C4-2B (cell line): ENCODE results near the gene CIRBP.
A peak's percentile ranks its signal among the peaks of the same experiment; 100 is the strongest.

Experiments used
- H3K27ac ChIP-seq: fragments of 450-650 bp; 2 replicates; pipeline ENCODE4 v1.5.1; 2017
- ZFX ChIP-seq: fragments of 450-650 bp; IDR thresholded peaks from 2 replicates; pipeline ENCODE4 v1.6.1; 2017
- TF ChIP-seq, protein P1 (sequence below): fragments of 450-650 bp; conservative IDR thresholded peaks from 2 replicates; pipeline ENCODE4 v1.5.1; 2017; ENCODE audit warnings: mild to moderate bottlenecking

The CIRBP gene

DNA sequence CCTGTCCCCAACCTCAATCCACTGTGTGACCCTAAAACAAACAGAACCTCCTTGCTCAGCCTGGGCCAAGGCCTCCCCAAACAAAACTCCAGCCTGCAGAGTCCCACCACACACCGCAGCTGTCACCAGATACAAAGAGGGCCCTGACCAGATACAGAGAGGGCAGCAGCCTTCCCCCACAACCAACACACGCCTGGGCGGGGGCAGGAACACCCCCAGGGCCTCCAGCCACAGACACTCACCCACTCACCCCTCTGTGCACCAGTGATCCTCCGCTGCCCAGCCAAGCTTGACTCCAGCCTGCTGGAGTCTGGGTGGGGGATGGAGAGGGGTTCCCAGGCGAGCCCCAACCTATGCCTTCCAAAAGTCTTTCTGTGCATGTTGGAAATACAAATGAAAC lies 5.9 kb upstream of the CIRBP start:
- TF ChIP-seq ZFX, result no peak
- TF ChIP-seq, protein P1, sequence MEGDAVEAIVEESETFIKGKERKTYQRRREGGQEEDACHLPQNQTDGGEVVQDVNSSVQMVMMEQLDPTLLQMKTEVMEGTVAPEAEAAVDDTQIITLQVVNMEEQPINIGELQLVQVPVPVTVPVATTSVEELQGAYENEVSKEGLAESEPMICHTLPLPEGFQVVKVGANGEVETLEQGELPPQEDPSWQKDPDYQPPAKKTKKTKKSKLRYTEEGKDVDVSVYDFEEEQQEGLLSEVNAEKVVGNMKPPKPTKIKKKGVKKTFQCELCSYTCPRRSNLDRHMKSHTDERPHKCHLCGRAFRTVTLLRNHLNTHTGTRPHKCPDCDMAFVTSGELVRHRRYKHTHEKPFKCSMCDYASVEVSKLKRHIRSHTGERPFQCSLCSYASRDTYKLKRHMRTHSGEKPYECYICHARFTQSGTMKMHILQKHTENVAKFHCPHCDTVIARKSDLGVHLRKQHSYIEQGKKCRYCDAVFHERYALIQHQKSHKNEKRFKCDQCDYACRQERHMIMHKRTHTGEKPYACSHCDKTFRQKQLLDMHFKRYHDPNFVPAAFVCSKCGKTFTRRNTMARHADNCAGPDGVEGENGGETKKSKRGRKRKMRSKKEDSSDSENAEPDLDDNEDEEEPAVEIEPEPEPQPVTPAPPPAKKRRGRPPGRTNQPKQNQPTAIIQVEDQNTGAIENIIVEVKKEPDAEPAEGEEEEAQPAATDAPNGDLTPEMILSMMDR, result no peak
- H3K27ac ChIP-seq, result peak overlapping the region; percentile 96

DNA sequence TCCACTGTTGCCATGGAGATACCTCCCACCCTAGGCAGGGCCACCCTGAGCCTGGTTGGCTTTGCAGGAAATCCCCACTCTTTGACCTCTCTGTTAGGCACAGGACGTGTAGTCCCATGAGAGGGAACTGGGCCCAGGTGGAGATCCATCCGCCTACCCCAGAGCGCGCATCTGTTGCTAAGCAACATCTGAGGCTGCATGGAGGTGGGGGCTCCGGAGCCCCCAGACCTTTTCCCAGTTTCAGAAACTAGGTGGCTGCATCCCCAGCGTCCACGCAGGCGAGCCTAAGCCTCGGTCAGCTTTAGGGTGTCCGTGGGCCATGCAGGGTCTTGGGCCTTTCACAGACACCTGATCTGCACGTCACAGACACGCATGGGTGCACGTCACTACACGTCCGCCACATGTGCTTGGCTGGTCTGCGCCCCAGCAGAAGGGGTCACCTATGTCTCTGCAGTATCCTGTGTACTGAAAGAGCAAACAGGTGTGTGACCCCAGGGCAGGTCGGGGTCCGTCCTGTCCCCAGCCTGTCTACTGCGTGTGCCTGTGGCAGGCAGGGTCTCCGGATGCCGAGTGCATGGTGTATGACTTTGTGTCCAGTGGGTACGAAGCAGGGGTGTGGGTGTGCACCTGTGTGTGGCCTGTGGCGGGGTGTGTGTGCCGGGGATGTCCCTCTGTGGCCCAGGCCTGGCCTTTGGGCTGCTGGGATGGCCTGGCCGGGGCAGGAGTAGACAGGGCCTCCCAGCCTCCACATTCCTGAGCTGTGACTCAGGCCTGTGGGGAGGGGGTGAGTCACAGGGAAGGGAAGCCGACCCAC lies 4.1 kb upstream of the CIRBP start:
- TF ChIP-seq, protein P1, result no peak
- no peak for TF ChIP-seq ZFX
- peak overlapping the region; percentile 94 for H3K27ac ChIP-seq

DNA sequence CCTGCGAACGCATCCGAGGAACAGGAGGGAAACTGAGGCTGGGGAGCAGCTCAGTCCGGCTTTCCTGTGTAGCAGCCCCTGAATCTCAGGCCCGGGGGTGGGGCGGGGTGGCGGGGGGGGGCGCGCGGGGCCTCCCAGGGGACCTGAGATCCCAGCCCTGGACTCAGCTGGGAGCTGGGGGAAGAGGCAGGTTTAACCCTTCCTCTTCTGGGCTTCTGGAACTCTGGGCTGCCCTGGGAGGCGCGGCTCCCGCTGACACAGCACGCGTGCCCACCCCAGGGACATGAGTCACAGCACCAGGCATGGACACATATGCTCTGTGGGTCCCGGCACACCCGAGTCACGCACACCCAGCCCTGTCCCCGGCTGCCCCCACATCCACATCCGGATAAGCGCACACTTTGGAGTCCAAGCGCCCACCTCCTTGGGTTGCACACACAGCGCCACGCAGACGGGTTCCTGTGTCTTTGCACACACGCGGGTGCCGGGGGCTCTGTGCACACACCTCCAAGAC lies 3.5 kb upstream of the CIRBP start:
- H3K27ac ChIP-seq, result peak overlapping the region; percentile 94
- no peak for TF ChIP-seq ZFX
- TF ChIP-seq, protein P1, result no peak

DNA sequence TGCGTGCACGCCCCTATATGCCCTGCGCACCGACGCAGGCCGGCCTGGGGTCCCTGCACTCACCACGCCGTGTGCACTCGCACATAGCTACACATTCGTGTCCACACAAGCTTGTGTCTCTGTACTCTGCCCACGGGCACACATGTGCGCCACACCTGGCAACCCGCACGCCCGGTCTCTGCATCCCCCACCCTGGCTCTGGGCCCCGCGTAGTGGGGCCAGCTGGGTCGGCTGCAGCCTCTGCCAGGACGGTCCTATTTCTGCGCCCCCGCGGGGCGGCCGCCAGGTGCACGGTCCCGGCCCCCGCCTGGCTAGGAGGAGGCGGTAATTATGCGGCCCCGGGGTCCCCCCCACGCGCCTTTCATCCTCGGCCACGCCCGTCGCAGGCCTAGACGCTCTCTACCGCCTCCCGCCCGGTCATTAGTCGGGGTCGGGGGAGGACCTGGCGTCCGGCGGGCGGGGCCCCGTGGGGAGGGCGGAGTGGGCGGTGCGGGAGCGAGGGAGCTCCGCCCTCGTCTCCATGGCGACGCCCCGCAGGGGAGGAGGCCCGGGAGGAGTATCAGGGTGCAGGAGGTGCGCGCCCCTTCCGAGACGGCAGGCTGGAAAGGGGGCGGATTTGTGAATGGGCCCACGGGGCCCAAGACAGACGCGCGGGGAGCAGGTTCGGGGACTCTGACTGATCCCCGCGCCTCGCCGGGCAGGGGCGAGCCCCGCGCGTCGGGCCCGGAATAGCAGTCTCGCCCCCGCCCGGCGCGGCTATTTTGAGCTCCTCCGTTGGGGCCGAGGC lies 2.8 kb upstream of the CIRBP start:
- H3K27ac ChIP-seq, result peak overlapping the region; percentile 94
- TF ChIP-seq, protein P1, result no peak
- no peak for TF ChIP-seq ZFX

DNA sequence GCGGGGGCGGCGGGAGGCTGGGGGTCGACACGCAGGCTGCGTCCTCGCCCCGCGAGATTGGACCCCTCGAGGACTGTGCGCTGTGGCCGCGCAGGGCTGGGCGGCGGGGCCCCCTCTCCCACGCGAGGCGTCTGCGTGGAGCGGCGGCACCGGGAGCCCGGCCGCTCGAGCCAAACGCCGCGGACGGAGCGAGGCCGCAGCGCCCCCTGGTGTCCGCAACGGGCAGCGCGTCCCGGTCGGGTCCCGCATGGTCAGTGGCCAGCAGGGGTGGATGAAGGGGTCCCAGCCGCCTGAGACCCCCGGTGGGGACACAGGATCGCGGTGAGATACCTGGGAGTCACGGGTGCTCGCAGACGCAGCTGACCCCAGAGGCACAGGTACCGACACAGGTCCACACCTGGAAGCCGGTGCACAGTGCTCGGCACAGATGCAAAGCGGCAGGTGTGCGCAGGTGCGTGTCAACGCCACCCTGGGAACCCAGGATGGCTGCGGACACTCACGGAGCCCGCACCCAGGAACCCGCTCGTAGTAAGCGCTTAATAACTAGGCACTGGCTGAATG lies 2.1 kb upstream of the CIRBP start:
- TF ChIP-seq ZFX, result no peak
- TF ChIP-seq, protein P1, result peak; percentile 98
- H3K27ac ChIP-seq, result peak overlapping the region; percentile 94

DNA sequence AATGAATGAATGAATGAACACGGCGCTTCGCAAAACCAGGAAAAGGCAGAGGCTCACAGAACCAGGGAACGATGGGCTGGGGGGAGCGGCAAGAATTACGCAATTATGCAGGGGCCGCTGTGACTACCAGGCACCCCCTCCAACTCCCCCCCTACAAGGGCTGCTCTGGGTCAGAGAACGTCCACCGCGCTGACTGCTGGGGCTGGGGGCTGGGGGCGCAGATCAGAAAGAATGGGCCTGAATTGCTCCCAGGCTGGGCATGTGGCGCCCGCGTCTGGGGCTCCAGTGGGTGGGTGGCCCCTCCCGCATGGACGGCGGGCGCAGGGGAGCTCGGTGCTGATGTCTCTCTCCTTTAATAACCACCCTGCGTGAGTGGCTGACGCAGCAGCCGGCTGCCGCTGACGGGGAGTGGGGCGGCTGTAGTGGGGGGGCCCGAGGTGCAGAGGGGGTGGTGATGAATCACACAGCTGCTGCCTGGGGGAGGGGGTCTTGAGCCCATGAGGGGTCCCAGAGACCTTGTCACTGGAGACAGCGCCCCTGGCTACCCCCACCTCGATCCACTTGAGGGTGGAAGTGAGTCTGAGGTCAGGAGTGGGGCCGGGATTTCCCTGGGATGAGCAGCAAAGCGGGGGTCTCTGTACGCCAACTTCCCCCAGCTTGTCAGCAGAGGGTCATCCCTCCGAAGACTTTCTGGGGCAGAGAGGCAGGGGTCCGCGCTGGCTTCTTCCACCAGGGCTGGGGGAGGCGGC lies 1.5 kb upstream of the CIRBP start:
- TF ChIP-seq, protein P1, result no peak
- TF ChIP-seq ZFX, result no peak
- H3K27ac ChIP-seq, result peak overlapping the region; percentile 94
